HFFc6 (cell line): ENCODE results near the gene MAPRE2. TPM values are rescaled to one million over a fixed set of nuclear protein-coding genes. Genes with fewer than 3 reads are reported as not detected.

ENCODE experiments used
- DNase-seq: peaks from one replicate; pipeline ENCODE4 v3.0.0-alpha.2; 2018
- H3K27ac Mint-ChIP-seq: 2 replicates; pipeline ENCODE4 v1.8.0; 2020; ENCODE audit warnings: mild to moderate bottlenecking, mixed read lengths
- H3K27me3 Mint-ChIP-seq: 2 replicates; pipeline ENCODE4 v1.8.0; 2021; ENCODE audit warnings: mild to moderate bottlenecking, moderate library complexity, mixed read lengths; ENCODE audit not compliant: insufficient read depth
- H3K36me3 Mint-ChIP-seq: 2 replicates; pipeline ENCODE4 v1.8.0; 2021; ENCODE audit warnings: low read depth, mixed read lengths
- H3K4me1 Mint-ChIP-seq: 2 replicates; pipeline ENCODE4 v1.8.0; 2020; ENCODE audit warnings: low read depth, mixed read lengths
- H3K4me3 Mint-ChIP-seq: 2 replicates; pipeline ENCODE4 v1.8.0; 2020; ENCODE audit warnings: mild to moderate bottlenecking, moderate library complexity, mixed read lengths
- H3K9me3 Mint-ChIP-seq: 2 replicates; pipeline ENCODE4 v1.8.0; 2020; ENCODE audit warnings: mild to moderate bottlenecking, mixed read lengths
- total RNA-seq, 6 experiments: library from RNA; stranded (reverse); fragmentation: NEBNext Ultra II Directional; extraction: Animal tissue kit (Norgen Biotek cat#: 25700); gene quantifications; 2 replicates in 1 of 6; 3 replicates in 5 of 6; pipeline ENCODE4 v1.2.3, GENCODE V29; 2021
- TF ChIP-seq, protein P1 (sequence below): fragments of 200-600 bp; sonication (generic); IDR thresholded peaks from 2 replicates; pipeline ENCODE4 v1.5.0; 2021; ENCODE audit warnings: antibody characterized with exemption, mild to moderate bottlenecking

The MAPRE2 gene
- total RNA-seq, 6 experiments from 2014 or later = 22.4 to 39.1 (median 24.4) TPM

DNA sequence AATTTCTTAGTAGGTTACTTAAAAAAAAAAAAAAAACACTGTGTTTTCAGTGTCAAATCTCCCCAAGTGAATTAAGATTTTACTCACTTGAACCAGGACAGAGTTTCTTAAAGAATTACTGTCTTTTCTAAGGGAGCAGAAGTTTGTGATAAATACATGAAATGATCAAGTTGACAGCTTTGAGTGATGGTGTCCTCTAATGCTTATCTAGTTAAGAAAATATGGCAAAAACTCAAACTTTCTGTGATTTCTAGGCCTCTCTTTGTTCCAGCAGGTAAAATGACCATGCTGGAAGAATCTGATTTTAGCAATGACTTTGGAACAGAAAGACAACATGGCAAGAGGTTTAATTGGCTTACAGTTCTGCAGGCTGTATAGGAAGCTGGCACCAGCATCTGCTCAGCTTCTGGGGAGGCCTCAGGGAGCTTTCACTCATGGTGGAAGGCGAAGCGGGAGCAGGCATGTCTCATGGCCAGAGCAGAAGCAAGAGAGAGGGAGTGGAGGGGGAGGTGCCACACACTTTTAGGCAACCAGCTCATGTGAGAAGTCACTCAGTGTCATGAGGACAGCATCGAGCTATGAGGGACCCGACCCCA, 6.6 kb downstream of the MAPRE2 start:
- H3K4me1 Mint-ChIP-seq = peaks cover 76% of the 10 kb centered on the region
- H3K27ac Mint-ChIP-seq = no peak overlapping the region
- no peaks in the 10 kb centered on the region; the same call in 1 of the 2 replicates for H3K27me3 Mint-ChIP-seq
- no peak overlapping the region for H3K4me3 Mint-ChIP-seq
- no peak for DNase-seq
- H3K9me3 Mint-ChIP-seq = no peaks in the 10 kb centered on the region
- peaks cover 4% of the 10 kb centered on the region; the same call in 1 of the 2 replicates for H3K36me3 Mint-ChIP-seq
- TF ChIP-seq, protein P1, sequence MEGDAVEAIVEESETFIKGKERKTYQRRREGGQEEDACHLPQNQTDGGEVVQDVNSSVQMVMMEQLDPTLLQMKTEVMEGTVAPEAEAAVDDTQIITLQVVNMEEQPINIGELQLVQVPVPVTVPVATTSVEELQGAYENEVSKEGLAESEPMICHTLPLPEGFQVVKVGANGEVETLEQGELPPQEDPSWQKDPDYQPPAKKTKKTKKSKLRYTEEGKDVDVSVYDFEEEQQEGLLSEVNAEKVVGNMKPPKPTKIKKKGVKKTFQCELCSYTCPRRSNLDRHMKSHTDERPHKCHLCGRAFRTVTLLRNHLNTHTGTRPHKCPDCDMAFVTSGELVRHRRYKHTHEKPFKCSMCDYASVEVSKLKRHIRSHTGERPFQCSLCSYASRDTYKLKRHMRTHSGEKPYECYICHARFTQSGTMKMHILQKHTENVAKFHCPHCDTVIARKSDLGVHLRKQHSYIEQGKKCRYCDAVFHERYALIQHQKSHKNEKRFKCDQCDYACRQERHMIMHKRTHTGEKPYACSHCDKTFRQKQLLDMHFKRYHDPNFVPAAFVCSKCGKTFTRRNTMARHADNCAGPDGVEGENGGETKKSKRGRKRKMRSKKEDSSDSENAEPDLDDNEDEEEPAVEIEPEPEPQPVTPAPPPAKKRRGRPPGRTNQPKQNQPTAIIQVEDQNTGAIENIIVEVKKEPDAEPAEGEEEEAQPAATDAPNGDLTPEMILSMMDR = no peak

DNA sequence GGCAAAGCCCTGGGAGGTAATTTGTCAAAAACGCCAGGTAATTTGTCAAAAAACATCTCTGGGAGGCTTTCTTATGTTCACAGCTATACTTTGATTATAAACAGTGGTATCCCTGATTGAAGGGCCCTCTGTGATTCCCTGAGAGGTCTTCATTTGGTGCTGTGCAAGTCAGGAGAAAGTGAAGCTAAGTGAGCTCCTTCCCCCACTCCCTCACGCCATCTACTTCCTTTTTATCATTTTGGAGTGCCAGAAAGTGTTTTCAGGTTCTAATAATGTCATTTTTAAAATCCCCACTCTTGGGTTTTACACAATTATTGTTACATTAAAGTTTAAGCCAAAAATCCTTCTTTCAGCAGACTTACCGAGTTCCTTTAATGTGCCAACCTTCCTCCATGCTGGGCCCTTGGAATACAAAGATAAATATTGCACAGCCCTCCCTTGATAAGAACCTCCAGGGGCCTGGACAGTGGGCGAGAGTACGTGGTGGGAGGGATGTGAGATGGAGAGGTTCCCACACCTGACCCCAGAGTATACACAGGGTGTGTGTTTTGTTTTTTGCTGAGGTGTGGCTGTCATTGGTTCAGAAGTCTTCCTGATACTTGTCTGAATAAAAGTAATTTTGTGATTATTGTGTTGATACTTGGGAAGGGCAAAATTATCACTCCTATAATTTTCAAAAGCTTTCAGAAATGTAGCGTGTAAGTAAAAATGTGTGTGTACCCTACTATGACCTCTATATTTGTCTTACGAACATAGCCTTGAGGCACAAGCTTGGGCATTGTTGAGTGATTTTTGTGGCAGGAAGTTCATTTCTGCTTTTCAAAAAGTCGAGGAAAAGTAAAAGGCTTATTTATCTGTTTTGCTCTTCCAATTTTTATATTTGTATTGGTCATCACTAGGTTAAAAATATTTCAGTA, 8.2 kb downstream of the MAPRE2 start:
- H3K9me3 Mint-ChIP-seq = no peaks in the 10 kb centered on the region
- TF ChIP-seq, protein P1 = no peak
- peaks cover 4% of the 10 kb centered on the region; the same call in 1 of the 2 replicates for H3K36me3 Mint-ChIP-seq
- peaks cover 64% of the 10 kb centered on the region for H3K4me1 Mint-ChIP-seq
- H3K27ac Mint-ChIP-seq = peak overlapping the region; percentile 76
- peak overlapping the region; percentile 77 for H3K4me3 Mint-ChIP-seq
- no peak for DNase-seq
- no peaks in the 10 kb centered on the region for H3K27me3 Mint-ChIP-seq

DNA sequence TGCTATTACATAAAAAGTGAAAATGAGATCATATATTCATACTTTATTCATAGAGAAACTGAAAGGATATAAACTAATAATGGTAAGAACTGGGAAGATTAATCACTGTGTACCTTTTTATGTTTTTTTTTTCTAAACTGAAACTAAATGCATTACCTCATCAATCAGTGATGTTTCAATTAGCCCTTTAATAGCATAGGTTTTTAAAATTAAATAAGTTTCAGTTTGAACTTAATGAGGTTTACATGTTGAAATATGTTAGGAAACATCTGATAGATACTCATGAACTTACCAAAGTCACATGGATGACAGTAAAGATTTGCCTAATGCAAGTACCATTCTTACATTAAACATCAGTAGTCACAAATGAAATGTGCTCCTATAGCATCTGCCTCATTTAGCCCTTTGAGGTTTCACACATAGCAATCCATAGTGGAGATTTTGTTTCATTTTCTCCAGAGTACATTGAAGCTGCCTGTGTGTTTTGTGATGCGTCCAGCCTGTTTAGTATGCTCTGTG, 8.9 kb downstream of the MAPRE2 start:
- Mint-ChIP-seq H3K27ac (peak overlapping the region; percentile 76), H3K9me3 (no peaks in the 10 kb centered on the region), H3K36me3 (peaks cover 4% of the 10 kb centered on the region; the same call in 1 of the 2 replicates), H3K27me3 (no peaks in the 10 kb centered on the region), H3K4me3 (peak overlapping the region; percentile 77), H3K4me1 (peaks cover 57% of the 10 kb centered on the region)
- no peak for DNase-seq
- TF ChIP-seq, protein P1 = no peak

DNA sequence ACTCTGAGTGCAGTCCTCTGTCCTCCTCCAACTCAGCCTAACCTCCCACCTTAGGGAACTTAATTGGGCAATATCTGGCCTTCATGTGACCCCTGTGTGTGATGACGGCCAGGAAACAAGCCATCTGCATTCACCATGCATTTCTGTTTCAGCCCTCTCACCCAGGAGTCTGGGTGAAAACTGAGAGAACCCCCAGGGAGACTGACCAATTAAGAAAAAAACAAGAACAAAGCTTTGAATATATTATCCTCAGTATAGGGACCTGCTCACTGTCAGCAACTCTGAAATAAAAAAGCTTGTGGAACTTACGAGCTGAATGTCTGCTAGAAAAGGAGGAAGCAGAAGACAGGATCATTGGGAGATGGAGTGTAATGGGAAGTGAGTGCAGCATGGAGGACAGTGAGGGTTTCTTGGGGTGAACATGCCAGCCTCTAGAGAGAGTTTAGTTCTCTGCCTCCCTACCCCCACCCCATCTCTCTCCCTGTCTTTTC, 9.5 kb downstream of the MAPRE2 start:
- TF ChIP-seq, protein P1 = no peak
- no peak for DNase-seq
- peaks cover 4% of the 10 kb centered on the region; the same call in 1 of the 2 replicates for H3K36me3 Mint-ChIP-seq
- no peaks in the 10 kb centered on the region for H3K9me3 Mint-ChIP-seq
- H3K4me3 Mint-ChIP-seq = peak overlapping the region; percentile 77
- H3K4me1 Mint-ChIP-seq = peaks cover 50% of the 10 kb centered on the region
- no peaks in the 10 kb centered on the region for H3K27me3 Mint-ChIP-seq
- peak overlapping the region; percentile 60 for H3K27ac Mint-ChIP-seq

DNA sequence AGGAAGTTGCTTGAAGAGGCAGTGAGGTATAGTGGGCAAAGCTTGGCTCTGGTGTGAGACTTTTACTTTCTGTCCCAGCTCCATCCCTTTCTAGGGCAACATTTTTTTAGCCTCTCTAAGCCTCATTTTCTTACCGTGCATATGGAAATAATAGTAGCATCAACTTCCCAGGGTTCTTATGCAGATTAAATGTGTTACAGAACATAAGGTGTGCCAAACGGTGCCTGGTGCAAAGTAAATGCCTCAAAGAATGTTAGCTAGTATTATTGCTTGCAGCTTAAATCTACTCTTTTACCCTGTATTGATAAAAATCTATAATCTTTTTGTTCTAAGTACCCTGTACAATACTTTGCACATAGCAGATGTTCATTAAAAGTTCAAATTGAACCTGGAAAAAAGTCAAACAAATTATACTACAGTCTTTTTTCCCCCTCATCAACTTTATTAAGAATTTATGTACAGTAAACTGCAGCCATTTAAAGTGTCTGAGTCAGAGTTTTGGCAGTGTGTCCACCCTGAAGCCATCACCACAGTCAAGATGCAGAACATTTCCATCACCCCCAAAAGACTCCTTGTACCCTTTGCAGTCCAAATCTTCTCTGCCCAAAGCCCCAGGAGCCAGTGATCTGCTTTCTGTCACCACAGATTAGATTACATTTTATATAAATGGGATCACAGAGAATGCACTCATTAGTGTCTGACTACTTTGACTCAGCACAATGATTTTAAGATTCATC, 10.6 kb downstream of the MAPRE2 start:
- H3K27me3 Mint-ChIP-seq = no peaks in the 10 kb centered on the region
- TF ChIP-seq, protein P1 = no peak
- peaks cover 4% of the 10 kb centered on the region; the same call in 1 of the 2 replicates for H3K36me3 Mint-ChIP-seq
- no peak overlapping the region for H3K4me3 Mint-ChIP-seq
- H3K4me1 Mint-ChIP-seq = peaks cover 40% of the 10 kb centered on the region
- DNase-seq = peak; percentile 25
- no peaks in the 10 kb centered on the region for H3K9me3 Mint-ChIP-seq
- H3K27ac Mint-ChIP-seq = peak overlapping the region; percentile 46
